K562 (cell line): ENCODE data around the gene RANBP3. TPM values are rescaled to one million over a fixed set of nuclear protein-coding genes. Genes with fewer than 3 reads are reported as not detected.

Experiments used
- ATAC-seq: fragments of 200-7000 bp; cut with Tn5 transposase; 3 replicates; pipeline ENCODE4 v1.9.1; 2020; ENCODE audit warnings: moderate library complexity
- BruUV-seq: library from RNA; stranded (reverse); fragments of 400-500 nt; replicated peaks from 2 replicates; lab custom pipeline; 2021; lab: Mats Ljungman, UMichigan
- CTCF ChIA-PET: fragments of 300-600 bp; formaldehyde crosslinking; extraction: SDS; loops from one replicate; lab custom pipeline; 2021; ENCODE audit warnings: low intra/inter-chr PET ratio; lab: Yijun Ruan, JAX
- POLR2A ChIA-PET: fragments of 300-600, 350-650 bp; sonication (Branson Sonifier 250); formaldehyde crosslinking; extraction: SDS; loops from one replicate; lab custom pipeline; 2021; ENCODE audit warnings: antibody characterized with exemption, inconsistent platforms; lab: Yijun Ruan, JAX
- DNase-seq, 4 experiments: peaks; one replicate each; pipeline versions ENCODE4 v3.0.0 to v3.0.0-alpha.2; 2011 to 2018; ENCODE audit warnings: low spot score in 3 of 4, mixed read lengths in 3 of 4; ENCODE audit errors: extremely low read depth in 1 of 4
- FAIRE-seq: peaks from 2 replicates; lab custom pipeline; 2011; peaks lifted over from hg19 to GRCh38; lab: Jason Lieb, UNC
- H2AFZ ChIP-seq: 2 replicates; pipeline ENCODE4 v1.6.0; 2011; ENCODE audit warnings: low read depth, low read length, control low read depth, inconsistent platforms
- H3K27ac ChIP-seq: fragments of 200-600 bp; 3 replicates; pipeline ENCODE4 v1.8.0; 2011; ENCODE audit warnings: low read depth, mild to moderate bottlenecking, control low read depth, inconsistent platforms, low read length, moderate library complexity, mixed read lengths; ENCODE audit errors: extremely low read depth
- H3K27me3 ChIP-seq, 2 experiments: fragments of 300-600 bp in 1 of 2; 2 replicates in 1 of 2; 3 replicates in 1 of 2; pipeline versions ENCODE4 v1.6.0 to v1.8.0; 2011; ENCODE audit warnings: inconsistent platforms in 2 of 2, low read length in 2 of 2, mild to moderate bottlenecking in 1 of 2, mixed read lengths in 1 of 2, moderate library complexity in 1 of 2; ENCODE audit not compliant: control insufficient read depth in 2 of 2, insufficient read depth in 2 of 2
- H3K36me3 ChIP-seq: fragments of 300-600 bp; 3 replicates; pipeline ENCODE4 v1.8.0; 2011; ENCODE audit warnings: mild to moderate bottlenecking, low read length, inconsistent platforms; ENCODE audit not compliant: control insufficient read depth, insufficient read depth
- H3K4me1 ChIP-seq, 2 experiments: fragments of 200-600 bp in 1 of 2; replicated peaks in 1 of 2; 2 replicates in 1 of 2; 3 replicates in 1 of 2; pipeline versions ENCODE4 v1.5.1 to v1.8.0; 2011; ENCODE audit warnings: inconsistent platforms in 2 of 2, low read length in 2 of 2, mild to moderate bottlenecking in 1 of 2, mixed read lengths in 1 of 2, moderate library complexity in 1 of 2; ENCODE audit not compliant: control insufficient read depth in 2 of 2, insufficient read depth in 2 of 2
- H3K4me2 ChIP-seq: 2 replicates; pipeline ENCODE4 v1.6.1; 2011; ENCODE audit warnings: low read length, control low read depth, inconsistent platforms, mixed read lengths; ENCODE audit not compliant: insufficient read depth
- H3K4me3 ChIP-seq: fragments of 200-600 bp; sonication (generic), shearing (Covaris generic); 2 replicates; pipeline ENCODE4 v1.5.1; 2016; ENCODE audit warnings: control low read depth, inconsistent platforms
- H3K79me2 ChIP-seq: fragments of 200-600 bp; 3 replicates; pipeline ENCODE4 v1.8.0; 2011; ENCODE audit warnings: low read length, inconsistent platforms; ENCODE audit not compliant: control insufficient read depth, insufficient read depth
- H3K9ac ChIP-seq, 2 experiments: 2 replicates each; pipeline versions ENCODE4 v1.6.0 to v1.6.1; 2011; ENCODE audit warnings: low read depth in 2 of 2, low read length in 2 of 2, control low read depth in 1 of 2, inconsistent platforms in 1 of 2, mild to moderate bottlenecking in 1 of 2, mixed read lengths in 1 of 2; ENCODE audit not compliant: insufficient read depth in 1 of 2
- H3K9me1 ChIP-seq: one replicate; pipeline ENCODE4 v1.6.0; 2011; ENCODE audit warnings: inconsistent platforms, mild to moderate bottlenecking, low read length, moderate library complexity; ENCODE audit not compliant: control insufficient read depth, insufficient read depth
- H3K9me3 ChIP-seq: replicated peaks from 2 replicates; pipeline ENCODE4 v1.5.1; 2011; ENCODE audit warnings: low read depth, low read length, inconsistent platforms; ENCODE audit not compliant: control insufficient read depth, insufficient read depth
- H4K20me1 ChIP-seq: replicated peaks from 2 replicates; pipeline ENCODE4 v1.6.1; 2011; ENCODE audit warnings: low read length, inconsistent platforms, mixed read lengths; ENCODE audit not compliant: control insufficient read depth, insufficient read depth
- GTF2E2 ChIP-seq: fragments of 200-800 bp; sonication (Bioruptor generic); IDR thresholded peaks from 2 replicates; pipeline ENCODE4 v1.6.1; 2016; ENCODE audit warnings: missing genetic modification characterization, missing compliant biosample characterization
- HNRNPH1 ChIP-seq: fragments of 200-400 bp; formaldehyde crosslinking; optimal IDR thresholded peaks from 2 replicates; pipeline ENCODE3; 2017; ENCODE audit warnings: low read depth, mild to moderate bottlenecking, low read length, moderate library complexity
- KLF16 ChIP-seq: IDR thresholded peaks from 2 replicates; pipeline ENCODE4 v1.6.1; 2016; ENCODE audit warnings: antibody characterized with exemption
- NCOA2 ChIP-seq, 2 experiments: fragments of 450-650 bp; IDR thresholded peaks; 2 replicates each; pipeline ENCODE4 v1.6.1; 2018; ENCODE audit warnings: mild to moderate bottlenecking in 2 of 2, moderate library complexity in 1 of 2; ENCODE audit not compliant: partially characterized antibody in 2 of 2
- ZNF324 ChIP-seq: fragments of 250-450 bp; sonication (Bioruptor Pico); IDR thresholded peaks from 2 replicates; pipeline ENCODE4 v1.4.0; 2020; ENCODE audit warnings: mild to moderate bottlenecking
- WGBS: fragments of 100-300 bp; shearing (Covaris generic); methylation state at CpG from one replicate; pipeline ENCODE4 v1.1.6; 2016; ENCODE audit warnings: low coverage, mixed read lengths; ENCODE audit not compliant: insufficient coverage; ENCODE audit errors: missing lambda C conversion rate; 5-methylcytosine and 5-hydroxymethylcytosine counted together
- in situ Hi-C: fragments of 300-500 bp; cut with MboI; formaldehyde crosslinking; loops from 4 replicates; pipeline ENCODE4 v1.15.0; 2018; ENCODE audit warnings: inconsistent platforms, mixed read lengths
- intact Hi-C: fragments of 100-400 bp; cut with micrococcal nuclease; formaldehyde crosslinking; loops from 2 replicates; pipeline ENCODE4 v1.14.2; 2022
- polyA plus RNA-seq, 8 experiments: library from polyadenylated mRNA; depleted of rRNA in 4 of 8; stranded (reverse) in 5 of 8; unstranded in 3 of 8; fragments of >200 nt; fragmentation: Nextera tagmentation in 2 of 8; fragmentation: Illumina TruSeq in 1 of 8; extraction: Ambion mirVana in 2 of 8; extraction: Trizol in 1 of 8; gene quantifications; 2 replicates each; pipeline versions ENCODE4 v1.2.1 to v1.2.3, GENCODE V29; 2011 to 2014; ENCODE audit warnings: inconsistent platforms in 1 of 8, missing spikeins in 1 of 8
- total RNA-seq, 7 experiments: library from RNA; depleted of rRNA in 6 of 7; stranded (reverse); fragments of >200 nt in 6 of 7; fragmentation: Illumina TruSeq in 2 of 7; extraction: Trizol in 2 of 7; gene quantifications; 2 replicates each; pipeline versions ENCODE4 v1.2.1 to v1.2.3, GENCODE V29; 2011 to 2021; ENCODE audit warnings: low replicate concordance in 1 of 7
- TF ChIP-seq, protein P1 (sequence below): fragments of 450-650 bp; conservative IDR thresholded peaks from 2 replicates; pipeline ENCODE4 v1.6.1; 2016; ENCODE audit warnings: missing genetic modification characterization, low read depth, mild to moderate bottlenecking, control low read depth, missing compliant biosample characterization
- TF ChIP-seq, protein P2 (sequence below): fragments of 450-650 bp; IDR thresholded peaks from 2 replicates; pipeline ENCODE4 v1.6.1; 2016; ENCODE audit warnings: mild to moderate bottlenecking
- TF ChIP-seq, protein P3 (sequence below): sonication (generic); formaldehyde crosslinking; IDR thresholded peaks from 2 replicates; pipeline ENCODE4 v1.9.0; 2022; ENCODE audit warnings: mild to moderate bottlenecking, missing genetic modification reagents

The RANBP3 gene
- total and polyA plus RNA-seq, 9 of the 15 experiments (the other 6 are each of a cell fraction or from before 2014, with no cell fraction given): 0.90 to 95.1 (median 63.2) TPM

DNA sequence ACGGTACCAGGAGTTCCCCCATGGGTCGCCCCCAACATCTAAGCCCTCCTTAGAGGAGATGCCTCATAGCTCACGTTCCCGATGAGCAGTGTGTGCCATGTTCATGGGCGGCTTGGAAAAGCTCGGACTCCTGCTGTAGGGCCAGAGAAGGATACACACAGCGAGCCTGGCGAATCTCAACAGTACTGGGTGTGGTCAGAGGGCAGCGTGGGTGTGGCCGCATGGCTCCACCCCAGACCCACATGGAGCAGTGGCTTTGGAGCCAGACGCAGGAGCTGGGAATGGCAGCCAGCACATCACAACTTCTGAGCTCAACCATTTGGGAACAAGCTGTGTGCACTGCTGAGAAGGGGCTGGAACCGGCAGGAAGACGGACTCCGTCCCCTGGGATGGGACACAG, 48.3 kb downstream of the RANBP3 start:
- Histone ChIP-seq H3K9me3 (no peaks in the 10 kb centered on the region), H3K27me3 (no peaks in the 10 kb centered on the region), H3K9ac (peak overlapping the region in 1 of 2 experiments; percentile 77; a peak in 2 of 4 replicates), H4K20me1 (no peaks in the 10 kb centered on the region), H3K27ac (no peak overlapping the region), H3K36me3 (peaks cover 98% of the 10 kb centered on the region; the same call in 2 of the 3 replicates), H3K79me2 (no peaks in the 10 kb centered on the region; the same call in 2 of the 3 replicates), H3K9me1 (peaks cover 2% of the 10 kb centered on the region), H3K4me3 (no peak overlapping the region), H3K4me1 (peaks cover 0 to 12% of the 10 kb centered on the region in 2 experiments; a peak in 1 of 5 replicates), H2AFZ (no peak overlapping the region), H3K4me2 (no peak overlapping the region)
- ATAC-seq: peak; percentile 54
- in situ Hi-C loops (no loop called here), intact Hi-C loops (no loop called here)
- FAIRE-seq: no peak
- CTCF ChIA-PET: no interaction called here
- peak in 2 of 4 experiments; percentile 42 to 44 for DNase-seq
- TF ChIP-seq HNRNPH1: no peak
- no peak for TF ChIP-seq NCOA2 (IDR thresholded peaks at IDR 0.05; ENCODE audit: partially characterized antibody in 2 of 2)
- TF ChIP-seq, protein P1, sequence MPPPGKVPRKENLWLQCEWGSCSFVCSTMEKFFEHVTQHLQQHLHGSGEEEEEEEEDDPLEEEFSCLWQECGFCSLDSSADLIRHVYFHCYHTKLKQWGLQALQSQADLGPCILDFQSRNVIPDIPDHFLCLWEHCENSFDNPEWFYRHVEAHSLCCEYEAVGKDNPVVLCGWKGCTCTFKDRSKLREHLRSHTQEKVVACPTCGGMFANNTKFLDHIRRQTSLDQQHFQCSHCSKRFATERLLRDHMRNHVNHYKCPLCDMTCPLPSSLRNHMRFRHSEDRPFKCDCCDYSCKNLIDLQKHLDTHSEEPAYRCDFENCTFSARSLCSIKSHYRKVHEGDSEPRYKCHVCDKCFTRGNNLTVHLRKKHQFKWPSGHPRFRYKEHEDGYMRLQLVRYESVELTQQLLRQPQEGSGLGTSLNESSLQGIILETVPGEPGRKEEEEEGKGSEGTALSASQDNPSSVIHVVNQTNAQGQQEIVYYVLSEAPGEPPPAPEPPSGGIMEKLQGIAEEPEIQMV (tag): no peak
- TF ChIP-seq, protein P2, sequence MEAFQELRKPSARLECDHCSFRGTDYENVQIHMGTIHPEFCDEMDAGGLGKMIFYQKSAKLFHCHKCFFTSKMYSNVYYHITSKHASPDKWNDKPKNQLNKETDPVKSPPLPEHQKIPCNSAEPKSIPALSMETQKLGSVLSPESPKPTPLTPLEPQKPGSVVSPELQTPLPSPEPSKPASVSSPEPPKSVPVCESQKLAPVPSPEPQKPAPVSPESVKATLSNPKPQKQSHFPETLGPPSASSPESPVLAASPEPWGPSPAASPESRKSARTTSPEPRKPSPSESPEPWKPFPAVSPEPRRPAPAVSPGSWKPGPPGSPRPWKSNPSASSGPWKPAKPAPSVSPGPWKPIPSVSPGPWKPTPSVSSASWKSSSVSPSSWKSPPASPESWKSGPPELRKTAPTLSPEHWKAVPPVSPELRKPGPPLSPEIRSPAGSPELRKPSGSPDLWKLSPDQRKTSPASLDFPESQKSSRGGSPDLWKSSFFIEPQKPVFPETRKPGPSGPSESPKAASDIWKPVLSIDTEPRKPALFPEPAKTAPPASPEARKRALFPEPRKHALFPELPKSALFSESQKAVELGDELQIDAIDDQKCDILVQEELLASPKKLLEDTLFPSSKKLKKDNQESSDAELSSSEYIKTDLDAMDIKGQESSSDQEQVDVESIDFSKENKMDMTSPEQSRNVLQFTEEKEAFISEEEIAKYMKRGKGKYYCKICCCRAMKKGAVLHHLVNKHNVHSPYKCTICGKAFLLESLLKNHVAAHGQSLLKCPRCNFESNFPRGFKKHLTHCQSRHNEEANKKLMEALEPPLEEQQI: no peak
- TF ChIP-seq GTF2E2 (tag): no peak
- TF ChIP-seq, protein P3, sequence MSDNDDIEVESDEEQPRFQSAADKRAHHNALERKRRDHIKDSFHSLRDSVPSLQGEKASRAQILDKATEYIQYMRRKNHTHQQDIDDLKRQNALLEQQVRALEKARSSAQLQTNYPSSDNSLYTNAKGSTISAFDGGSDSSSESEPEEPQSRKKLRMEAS (CRISPR knock-in tag): no peak
- TF ChIP-seq KLF16: no peak
- TF ChIP-seq ZNF324 (CRISPR knock-in tag): no peak
- BruUV-seq: no TSS peak
- POLR2A ChIA-PET: interaction anchor here (1.5 kb wide), 1 partner anchor 10 kb away, joined by 3 read pairs; no protein-coding TSS in a partner anchor
- WGBS: 76% methylated on average over 13 of the region's 14 CpGs
